Smooth muscle cell (in vitro differentiated cells): ENCODE measurements around the gene ZNF724. TPM values are rescaled to one million over a fixed set of nuclear protein-coding genes. Genes with fewer than 3 reads are reported as not detected.
"Not testable (repeated sequence)": the region's sequence is repeated elsewhere in the genome, so short reads cannot be mapped to it uniquely, and the experiment has no call there.

Experiments used
- DNase-seq: peaks from one replicate; lab custom pipeline; 2025; ENCODE audit not compliant: unreplicated experiment; lab: John Stamatoyannopoulos, UW
- H2AFZ ChIP-seq: fragments of 200-600 bp; sonication (generic); 2 replicates; pipeline ENCODE4 v1.6.0; 2016; ENCODE audit warnings: antibody characterized with exemption, low read depth, mild to moderate bottlenecking
- H3F3A ChIP-seq: fragments of 200-600 bp; sonication (generic); 2 replicates; pipeline ENCODE4 v1.6.0; 2017; ENCODE audit warnings: antibody characterized with exemption, low read depth
- H3K27ac ChIP-seq: fragments of 200-600 bp; sonication (generic); 2 replicates; pipeline ENCODE4 v1.5.1; 2016; ENCODE audit warnings: low read depth, mild to moderate bottlenecking
- H3K27me3 ChIP-seq: fragments of 200-600 bp; sonication (generic); 2 replicates; pipeline ENCODE4 v1.6.1; 2016; ENCODE audit warnings: low read depth, mild to moderate bottlenecking
- H3K36me3 ChIP-seq: fragments of 200-600 bp; sonication (generic); 2 replicates; pipeline ENCODE4 v1.5.1; 2016; ENCODE audit warnings: low read depth
- H3K4me1 ChIP-seq: fragments of 200-600 bp; sonication (generic); 2 replicates; pipeline ENCODE4 v1.5.1; 2016; ENCODE audit warnings: low read depth
- H3K4me2 ChIP-seq: fragments of 200-600 bp; sonication (generic); 2 replicates; pipeline ENCODE4 v1.6.0; 2016; ENCODE audit warnings: mild to moderate bottlenecking
- H3K4me3 ChIP-seq: fragments of 200-600 bp; sonication (generic); 2 replicates; pipeline ENCODE4 v1.5.1; 2016; ENCODE audit warnings: mild to moderate bottlenecking
- H3K79me2 ChIP-seq: fragments of 200-600 bp; sonication (generic); 2 replicates; pipeline ENCODE4 v1.6.0; 2016; ENCODE audit warnings: low read depth, mild to moderate bottlenecking
- H3K9ac ChIP-seq: fragments of 200-600 bp; sonication (generic); 2 replicates; pipeline ENCODE4 v1.6.0; 2016; ENCODE audit warnings: low read depth
- H3K9me3 ChIP-seq: fragments of 200-600 bp; sonication (generic); replicated peaks from 2 replicates; pipeline ENCODE4 v1.5.1; 2016; ENCODE audit warnings: low read depth
- H4K20me1 ChIP-seq: fragments of 200-600 bp; sonication (generic); 2 replicates; pipeline ENCODE4 v1.6.0; 2016; ENCODE audit warnings: low read depth
- WGBS: methylation state at CpG from one replicate; pipeline ENCODE4 v1.1.7; 2016; ENCODE audit warnings: low lambda C conversion rate; 5-methylcytosine and 5-hydroxymethylcytosine counted together
- polyA plus RNA-seq: library from polyadenylated mRNA; unstranded; fragments of >200 nt; fragmentation: Nextera tagmentation; extraction: Ambion mirVana; gene quantifications from 2 replicates; pipeline ENCODE4 v1.2.1, GENCODE V29; 2016
- total RNA-seq: library from RNA; depleted of rRNA; stranded (reverse); fragments of >200 nt; gene quantifications from 2 replicates; pipeline ENCODE4 v1.2.3, GENCODE V29; 2014
- TF ChIP-seq, protein P1 (sequence below): fragments of 200-600 bp; sonication (generic); IDR thresholded peaks from 2 replicates; pipeline ENCODE4 v1.5.1; 2017; ENCODE audit warnings: borderline replicate concordance, mild to moderate bottlenecking, antibody characterized with exemption; ENCODE audit not compliant: insufficient read depth, poor library complexity, severe bottlenecking

ZNF724 gene
- total and polyA plus RNA-seq, 2 experiments from 2014 or later, result 2.3 to 8.6 TPM

- Histone ChIP-seq H3K9me3 (peaks cover under 1% of the 10 kb centered on the region), H3K79me2 (no peaks in the 10 kb centered on the region), H3K4me1 (no peaks in the 10 kb centered on the region), H3K4me3 (no peak overlapping the region), H3K4me2 (no peak overlapping the region), H3K9ac (no peak overlapping the region), H4K20me1 (no peaks in the 10 kb centered on the region), H3F3A (no peaks in the 10 kb centered on the region), H3K27ac (no peak overlapping the region), H3K36me3 (no peaks in the 10 kb centered on the region), H2AFZ (no peak overlapping the region), H3K27me3 (no peaks in the 10 kb centered on the region)
- no peak for DNase-seq
- WGBS, result 63% methylated on average over 2 of the region's 2 CpGs
- TF ChIP-seq, protein P1, sequence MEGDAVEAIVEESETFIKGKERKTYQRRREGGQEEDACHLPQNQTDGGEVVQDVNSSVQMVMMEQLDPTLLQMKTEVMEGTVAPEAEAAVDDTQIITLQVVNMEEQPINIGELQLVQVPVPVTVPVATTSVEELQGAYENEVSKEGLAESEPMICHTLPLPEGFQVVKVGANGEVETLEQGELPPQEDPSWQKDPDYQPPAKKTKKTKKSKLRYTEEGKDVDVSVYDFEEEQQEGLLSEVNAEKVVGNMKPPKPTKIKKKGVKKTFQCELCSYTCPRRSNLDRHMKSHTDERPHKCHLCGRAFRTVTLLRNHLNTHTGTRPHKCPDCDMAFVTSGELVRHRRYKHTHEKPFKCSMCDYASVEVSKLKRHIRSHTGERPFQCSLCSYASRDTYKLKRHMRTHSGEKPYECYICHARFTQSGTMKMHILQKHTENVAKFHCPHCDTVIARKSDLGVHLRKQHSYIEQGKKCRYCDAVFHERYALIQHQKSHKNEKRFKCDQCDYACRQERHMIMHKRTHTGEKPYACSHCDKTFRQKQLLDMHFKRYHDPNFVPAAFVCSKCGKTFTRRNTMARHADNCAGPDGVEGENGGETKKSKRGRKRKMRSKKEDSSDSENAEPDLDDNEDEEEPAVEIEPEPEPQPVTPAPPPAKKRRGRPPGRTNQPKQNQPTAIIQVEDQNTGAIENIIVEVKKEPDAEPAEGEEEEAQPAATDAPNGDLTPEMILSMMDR, result peak; percentile 7
These were observed 36.3 kb upstream of the ZNF724 start for GRCh38 chr19:23286477-23286876.

DNA sequence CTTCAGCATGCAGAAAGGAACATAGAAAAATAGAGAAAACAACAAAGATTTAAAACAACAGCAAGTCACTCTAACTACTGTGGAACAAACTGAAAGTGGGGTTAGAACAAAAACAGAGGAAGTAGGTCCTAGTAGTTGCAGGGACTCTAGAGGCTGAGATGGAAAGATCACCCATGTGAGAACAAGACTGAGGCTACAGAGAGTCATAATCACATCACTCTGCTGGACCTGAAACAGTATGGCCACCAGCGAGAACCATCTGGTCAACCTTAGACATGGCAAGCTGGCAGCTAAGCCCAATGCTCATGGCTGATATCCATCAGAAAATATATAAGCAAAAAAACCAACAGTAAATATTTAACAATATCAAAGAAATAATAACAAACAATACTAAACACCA, 35.8 kb upstream of the ZNF724 start:
- H3K4me1 ChIP-seq, result no peaks in the 10 kb centered on the region
- no peaks in the 10 kb centered on the region for H3K36me3 ChIP-seq
- H2AFZ ChIP-seq, result no peak overlapping the region
- H3K27ac ChIP-seq, result no peak overlapping the region
- H3K4me2 ChIP-seq, result no peak overlapping the region
- no peaks in the 10 kb centered on the region for H3K27me3 ChIP-seq
- 82% methylated on average over 1 of the region's 1 CpG for WGBS
- no peaks in the 10 kb centered on the region for H4K20me1 ChIP-seq
- no peaks in the 10 kb centered on the region for H3F3A ChIP-seq
- H3K4me3 ChIP-seq, result no peak overlapping the region
- H3K9me3 ChIP-seq, result no peaks in the 10 kb centered on the region
- no peak for DNase-seq
- no peaks in the 10 kb centered on the region for H3K79me2 ChIP-seq
- TF ChIP-seq, protein P1, result no peak
- H3K9ac ChIP-seq, result no peak overlapping the region

GRCh38 chr19:23285326-23285725, 35.1 kb upstream of the ZNF724 start:
- H3K4me3 ChIP-seq, H3K9ac ChIP-seq, H4K20me1 ChIP-seq, H3K79me2 ChIP-seq, H3K36me3 ChIP-seq, H3K9me3 ChIP-seq, H3K4me1 ChIP-seq, H3K27ac ChIP-seq, H3K27me3 ChIP-seq, H3F3A ChIP-seq, H2AFZ ChIP-seq, H3K4me2 ChIP-seq, DNase-seq: not testable (repeated sequence)
- 86% methylated on average over 2 of the region's 2 CpGs for WGBS

GRCh38 chr19:23283925-23284324, 33.7 kb upstream of the ZNF724 start:
- Histone ChIP-seq H4K20me1 (no peaks in the 10 kb centered on the region), H3F3A (no peaks in the 10 kb centered on the region), H3K9me3 (no peaks in the 10 kb centered on the region), H3K79me2 (no peaks in the 10 kb centered on the region), H3K4me1 (no peaks in the 10 kb centered on the region), H3K27me3 (no peaks in the 10 kb centered on the region), H3K9ac (no peak overlapping the region), H3K27ac (no peak overlapping the region), H2AFZ (no peak overlapping the region), H3K4me2 (no peak overlapping the region), H3K36me3 (no peaks in the 10 kb centered on the region), H3K4me3 (no peak overlapping the region)
- WGBS, result 42% methylated on average over 6 of the region's 6 CpGs
- TF ChIP-seq, protein P1, result peak; percentile 32
- no peak for DNase-seq
